SH-SY5Y (cell line): Measurements from ENCODE around the gene RET.

Experiments
- GATA2 ChIP-seq: IDR thresholded peaks from 2 replicates; pipeline ENCODE4 v1.6.1; 2011; ENCODE audit warnings: mild to moderate bottlenecking, low read depth, low read length
- GATA3 ChIP-seq: IDR thresholded peaks from 2 replicates; pipeline ENCODE4 v1.6.1; 2011; ENCODE audit warnings: low read depth, mild to moderate bottlenecking, low read length, moderate library complexity

- TF ChIP-seq GATA3, result no peak
- TF ChIP-seq GATA2, result no peak
Measured at GRCh38 chr10:43076876-43077420, at the start of gene RET.
